PFSK-1 (cell line): ENCODE data around the gene PROX1.

Experiments
- REST ChIP-seq, 2 experiments: IDR thresholded peaks; 2 replicates each; pipeline versions ENCODE4 v1.6.1 to v1.8.0; 2011 to 2012; ENCODE audit warnings: low read depth in 2 of 2, low read length in 2 of 2, control low read depth in 1 of 2, inconsistent platforms in 1 of 2, mild to moderate bottlenecking in 1 of 2, moderate library complexity in 1 of 2; ENCODE audit not compliant: insufficient read depth in 1 of 2
- SIN3A ChIP-seq: IDR thresholded peaks from 2 replicates; pipeline ENCODE4 v1.6.1; 2012; ENCODE audit warnings: mild to moderate bottlenecking, low read length, moderate library complexity, borderline replicate concordance; ENCODE audit not compliant: insufficient read depth

- TF ChIP-seq REST (IDR thresholded peaks at IDR 0.05; ENCODE audit: insufficient read depth in 1 of 2, low read depth in 2 of 2, low read length in 2 of 2) = no peak
- no peak for TF ChIP-seq SIN3A
Measured at GRCh38 chr1:214043167-214043566, 55.4 kb downstream of the PROX1 start.
